Putamen (tissue), 1 donor: ENCODE measurements around the gene ZBTB46.
"Not testable (repeated sequence)": the region's sequence is repeated elsewhere in the genome, so short reads cannot be mapped to it uniquely, and the experiment has no call there.

Experiments
- DNase-seq: peaks from one replicate; pipeline ENCODE4 v3.0.0-alpha.2; 2016; ENCODE audit warnings: low spot score

The ZBTB46 gene

GRCh38 chr20:63814891-63815614, 16.0 kb downstream of the ZBTB46 start:
- DNase-seq: no peak

- DNase-seq: no peak
Observed at GRCh38 chr20:63811491-63811875, 19.6 kb downstream of the ZBTB46 start.

- DNase-seq: no peak
Observed at GRCh38 chr20:63810730-63811490, 20.2 kb downstream of the ZBTB46 start.

- no peak for DNase-seq
Observed at GRCh38 chr20:63809856-63810255, 21.2 kb downstream of the ZBTB46 start.

GRCh38 chr20:63808964-63809674, 21.9 kb downstream of the ZBTB46 start:
- no peak for DNase-seq

- no peak for DNase-seq
Observed at GRCh38 chr20:63808145-63808724, 22.8 kb downstream of the ZBTB46 start.

GRCh38 chr20:63807654-63808053, 23.4 kb downstream of the ZBTB46 start:
- DNase-seq: no peak

GRCh38 chr20:63804308-63804636, 26.8 kb downstream of the ZBTB46 start:
- no peak for DNase-seq

- DNase-seq: no peak
Observed at GRCh38 chr20:63802469-63803240, 28.4 kb downstream of the ZBTB46 start.

GRCh38 chr20:63801174-63801573, 29.9 kb downstream of the ZBTB46 start:
- not testable (repeated sequence) for DNase-seq

GRCh38 chr20:63800411-63800810, 30.7 kb downstream of the ZBTB46 start:
- DNase-seq: not testable (repeated sequence)

- not testable (repeated sequence) for DNase-seq
Observed at GRCh38 chr20:63799127-63799526, 31.9 kb downstream of the ZBTB46 start.

GRCh38 chr20:63797175-63797574, 33.9 kb downstream of the ZBTB46 start:
- DNase-seq: not testable (repeated sequence)

GRCh38 chr20:63795178-63795830, 35.8 kb downstream of the ZBTB46 start:
- DNase-seq: no peak

- no peak for DNase-seq
Observed at GRCh38 chr20:63794614-63795013, 36.5 kb downstream of the ZBTB46 start.

- no peak for DNase-seq
Observed at GRCh38 chr20:63792866-63793265, 38.2 kb downstream of the ZBTB46 start.

GRCh38 chr20:63791497-63792156, 39.4 kb downstream of the ZBTB46 start:
- no peak for DNase-seq

GRCh38 chr20:63790572-63791168, 40.4 kb downstream of the ZBTB46 start:
- no peak for DNase-seq

GRCh38 chr20:63789836-63790571, 41.1 kb downstream of the ZBTB46 start:
- DNase-seq: no peak

GRCh38 chr20:63787749-63788148, 43.3 kb downstream of the ZBTB46 start:
- no peak for DNase-seq
